ENCODE measurements around the gene CAPS2. TPM values are rescaled to one million over a fixed set of nuclear protein-coding genes. Genes with fewer than 3 reads are reported as not detected.

Gene CAPS2
- total RNA-seq, 1 donor from 2014 or later, result 2.1 TPM

DNA sequence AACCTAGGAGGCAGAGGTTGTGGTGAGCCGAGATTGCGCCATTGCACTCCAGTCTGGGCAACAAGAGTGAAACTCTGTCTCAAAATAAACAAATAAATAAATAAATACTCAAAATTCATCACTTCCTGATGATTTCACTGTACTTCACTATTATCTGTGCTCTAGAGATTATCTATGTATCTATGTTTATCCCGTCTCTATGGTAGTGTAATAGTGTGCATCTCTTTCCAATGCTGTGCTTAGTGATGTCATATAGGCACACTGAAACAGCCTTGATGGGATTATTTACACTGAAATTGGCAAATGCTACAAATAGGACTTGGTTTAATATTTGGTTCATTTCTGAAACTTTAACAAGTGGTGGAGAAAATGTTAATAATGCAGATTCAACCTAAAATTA is 6.5 kb downstream of the CAPS2 start:
- TF ChIP-seq, protein P1, sequence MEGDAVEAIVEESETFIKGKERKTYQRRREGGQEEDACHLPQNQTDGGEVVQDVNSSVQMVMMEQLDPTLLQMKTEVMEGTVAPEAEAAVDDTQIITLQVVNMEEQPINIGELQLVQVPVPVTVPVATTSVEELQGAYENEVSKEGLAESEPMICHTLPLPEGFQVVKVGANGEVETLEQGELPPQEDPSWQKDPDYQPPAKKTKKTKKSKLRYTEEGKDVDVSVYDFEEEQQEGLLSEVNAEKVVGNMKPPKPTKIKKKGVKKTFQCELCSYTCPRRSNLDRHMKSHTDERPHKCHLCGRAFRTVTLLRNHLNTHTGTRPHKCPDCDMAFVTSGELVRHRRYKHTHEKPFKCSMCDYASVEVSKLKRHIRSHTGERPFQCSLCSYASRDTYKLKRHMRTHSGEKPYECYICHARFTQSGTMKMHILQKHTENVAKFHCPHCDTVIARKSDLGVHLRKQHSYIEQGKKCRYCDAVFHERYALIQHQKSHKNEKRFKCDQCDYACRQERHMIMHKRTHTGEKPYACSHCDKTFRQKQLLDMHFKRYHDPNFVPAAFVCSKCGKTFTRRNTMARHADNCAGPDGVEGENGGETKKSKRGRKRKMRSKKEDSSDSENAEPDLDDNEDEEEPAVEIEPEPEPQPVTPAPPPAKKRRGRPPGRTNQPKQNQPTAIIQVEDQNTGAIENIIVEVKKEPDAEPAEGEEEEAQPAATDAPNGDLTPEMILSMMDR (IDR thresholded peaks at IDR 0.05; ENCODE audit: unreplicated experiment), result no peak
- H3K27ac Mint-ChIP-seq (ENCODE audit: unreplicated experiment), result no peak overlapping the region
- H3K4me1 Mint-ChIP-seq (ENCODE audit: unreplicated experiment), result no peaks in the 10 kb centered on the region
- DNase-seq (ENCODE audit: low spot score), result no peak
- H3K36me3 Mint-ChIP-seq (ENCODE audit: low read depth, unreplicated experiment), result no peaks in the 10 kb centered on the region
- no peaks in the 10 kb centered on the region for H3K27me3 Mint-ChIP-seq (ENCODE audit: unreplicated experiment)
- H3K4me3 Mint-ChIP-seq (ENCODE audit: unreplicated experiment), result no peak overlapping the region
- H3K9me3 Mint-ChIP-seq (ENCODE audit: unreplicated experiment), result no peaks in the 10 kb centered on the region

- Mint-ChIP-seq H3K9me3 (ENCODE audit: unreplicated experiment) (no peaks in the 10 kb centered on the region), H3K27ac (ENCODE audit: unreplicated experiment) (no peak overlapping the region), H3K36me3 (ENCODE audit: low read depth, unreplicated experiment) (no peaks in the 10 kb centered on the region), H3K4me1 (ENCODE audit: unreplicated experiment) (no peaks in the 10 kb centered on the region), H3K27me3 (ENCODE audit: unreplicated experiment) (no peaks in the 10 kb centered on the region), H3K4me3 (ENCODE audit: unreplicated experiment) (no peak overlapping the region)
- TF ChIP-seq, protein P1 (IDR thresholded peaks at IDR 0.05; ENCODE audit: unreplicated experiment), result no peak
- DNase-seq (ENCODE audit: low spot score), result no peak
Measured at GRCh38 chr12:75322464-75322863, 7.7 kb downstream of the CAPS2 start.

GRCh38 chr12:75317784-75318183 is 12.3 kb downstream of the CAPS2 start:
- H3K27ac Mint-ChIP-seq (ENCODE audit: unreplicated experiment), result no peak overlapping the region
- TF ChIP-seq, protein P1 (IDR thresholded peaks at IDR 0.05; ENCODE audit: unreplicated experiment), result no peak
- no peaks in the 10 kb centered on the region for H3K9me3 Mint-ChIP-seq (ENCODE audit: unreplicated experiment)
- H3K36me3 Mint-ChIP-seq (ENCODE audit: low read depth, unreplicated experiment), result no peaks in the 10 kb centered on the region
- DNase-seq (ENCODE audit: low spot score), result no peak
- H3K4me3 Mint-ChIP-seq (ENCODE audit: unreplicated experiment), result no peak overlapping the region
- H3K4me1 Mint-ChIP-seq (ENCODE audit: unreplicated experiment), result no peaks in the 10 kb centered on the region
- no peaks in the 10 kb centered on the region for H3K27me3 Mint-ChIP-seq (ENCODE audit: unreplicated experiment)

GRCh38 chr12:75315518-75315917 is 14.6 kb downstream of the CAPS2 start:
- no peaks in the 10 kb centered on the region for H3K36me3 Mint-ChIP-seq (ENCODE audit: low read depth, unreplicated experiment)
- no peaks in the 10 kb centered on the region for H3K4me1 Mint-ChIP-seq (ENCODE audit: unreplicated experiment)
- no peaks in the 10 kb centered on the region for H3K27me3 Mint-ChIP-seq (ENCODE audit: unreplicated experiment)
- no peak overlapping the region for H3K27ac Mint-ChIP-seq (ENCODE audit: unreplicated experiment)
- TF ChIP-seq, protein P1 (IDR thresholded peaks at IDR 0.05; ENCODE audit: unreplicated experiment), result no peak
- H3K9me3 Mint-ChIP-seq (ENCODE audit: unreplicated experiment), result no peaks in the 10 kb centered on the region
- DNase-seq (ENCODE audit: low spot score), result no peak
- no peak overlapping the region for H3K4me3 Mint-ChIP-seq (ENCODE audit: unreplicated experiment)

DNA sequence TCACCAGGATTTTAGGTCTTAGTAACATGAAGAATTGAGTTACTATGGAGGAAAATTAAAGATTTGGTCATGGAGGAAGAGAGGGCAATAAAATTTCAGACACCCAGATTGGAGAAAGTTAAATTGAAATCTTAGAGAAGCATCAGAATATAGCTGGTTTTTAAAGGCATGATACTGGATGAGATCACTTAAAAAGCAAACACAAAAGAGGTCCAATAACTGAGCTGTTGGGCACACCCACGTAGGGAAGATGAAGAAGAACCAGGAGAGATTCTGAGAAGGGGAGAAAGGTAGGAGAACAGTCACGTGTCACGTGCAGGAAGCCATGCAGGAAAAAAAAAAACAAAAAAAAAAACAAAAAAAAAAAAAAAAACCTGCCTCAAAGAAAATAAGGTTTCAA is 18.8 kb downstream of the CAPS2 start:
- Mint-ChIP-seq H3K4me3 (ENCODE audit: unreplicated experiment) (no peak overlapping the region), H3K27ac (ENCODE audit: unreplicated experiment) (no peak overlapping the region), H3K4me1 (ENCODE audit: unreplicated experiment) (no peaks in the 10 kb centered on the region), H3K27me3 (ENCODE audit: unreplicated experiment) (peaks cover 3% of the 10 kb centered on the region), H3K9me3 (ENCODE audit: unreplicated experiment) (no peaks in the 10 kb centered on the region), H3K36me3 (ENCODE audit: low read depth, unreplicated experiment) (no peaks in the 10 kb centered on the region)
- TF ChIP-seq, protein P1 (IDR thresholded peaks at IDR 0.05; ENCODE audit: unreplicated experiment), result no peak
- no peak for DNase-seq (ENCODE audit: low spot score)

Measured in endothelial cell (in vitro differentiated cells).